CD4-positive, alpha-beta memory T cell (primary cell): Measurements from ENCODE around the gene TMPRSS7. TPM values are rescaled to one million over a fixed set of nuclear protein-coding genes. Genes with fewer than 3 reads are reported as not detected.

ENCODE experiments used
- CTCF ChIA-PET: fragments of 350-600 bp; sonication (Branson Sonifier 250); formaldehyde crosslinking; loops from one replicate; lab custom pipeline; 2021; ENCODE audit warnings: inconsistent platforms; ENCODE audit not compliant: partially characterized antibody; lab: Charles Lee
- POLR2A ChIA-PET: fragments of 350-600 bp; sonication (Branson Sonifier 250); formaldehyde crosslinking; loops from one replicate; lab custom pipeline; 2021; ENCODE audit not compliant: partially characterized antibody; lab: Charles Lee
- DNase-seq, 5 donors: peaks; one replicate each; pipeline versions ENCODE4 v3.0.0 to v3.0.0-alpha.2; 2020 to 2022; ENCODE audit warnings: mixed read lengths in 1 of 5
- H3K27ac ChIP-seq: one replicate; pipeline ENCODE4 v1.7.0; 2013; ENCODE audit warnings: low read depth, low read length
- H3K27me3 ChIP-seq: 2 replicates; pipeline ENCODE4 v1.7.0; 2013; ENCODE audit warnings: mild to moderate bottlenecking, low read length, moderate library complexity; ENCODE audit not compliant: insufficient read depth
- H3K36me3 ChIP-seq: 2 replicates; pipeline ENCODE4 v1.7.0; 2013; ENCODE audit warnings: mild to moderate bottlenecking, low read length, moderate library complexity; ENCODE audit not compliant: insufficient read depth
- H3K4me1 ChIP-seq: 2 replicates; pipeline ENCODE4 v1.7.0; 2013; ENCODE audit warnings: mild to moderate bottlenecking, low read length, moderate library complexity; ENCODE audit not compliant: insufficient read depth
- H3K4me3 ChIP-seq, 2 donors: one replicate each; pipeline ENCODE4 v1.7.0; 2013; ENCODE audit warnings: low read length in 2 of 2, mild to moderate bottlenecking in 1 of 2
- H3K9me3 ChIP-seq, 2 donors: one replicate each; pipeline ENCODE4 v1.7.0; 2013; ENCODE audit warnings: low read length in 2 of 2, control low read depth in 1 of 2; ENCODE audit not compliant: control insufficient read depth in 1 of 2
- H3K27ac Mint-ChIP-seq, 7 donors: one replicate each; pipeline ENCODE4 v1.8.0; 2020 to 2021; ENCODE audit warnings: mixed read lengths in 7 of 7, mild to moderate bottlenecking in 6 of 7, inconsistent platforms in 3 of 7, moderate library complexity in 3 of 7
- H3K27me3 Mint-ChIP-seq, 2 donors: one replicate each; pipeline ENCODE4 v1.8.0; 2020 to 2021; ENCODE audit warnings: mixed read lengths in 2 of 2
- H3K36me3 Mint-ChIP-seq, 2 donors: one replicate each; pipeline ENCODE4 v1.8.0; 2020 to 2021; ENCODE audit warnings: mixed read lengths in 2 of 2, inconsistent platforms in 1 of 2, mild to moderate bottlenecking in 1 of 2
- H3K4me1 Mint-ChIP-seq, 4 donors: one replicate each; pipeline ENCODE4 v1.8.0; 2020 to 2021; ENCODE audit warnings: mixed read lengths in 4 of 4, mild to moderate bottlenecking in 1 of 4
- H3K4me3 Mint-ChIP-seq, 8 donors: one replicate each; pipeline ENCODE4 v1.8.0; 2020 to 2021; ENCODE audit warnings: mixed read lengths in 8 of 8, mild to moderate bottlenecking in 7 of 8, moderate library complexity in 6 of 8, inconsistent platforms in 3 of 8
- H3K9me3 Mint-ChIP-seq, 8 donors: one replicate each; pipeline ENCODE4 v1.8.0; 2020 to 2021; ENCODE audit warnings: mixed read lengths in 8 of 8, mild to moderate bottlenecking in 5 of 8, inconsistent platforms in 3 of 8, moderate library complexity in 1 of 8
- intact Hi-C: fragments of 100-400 bp; cut with micrococcal nuclease; formaldehyde crosslinking; loops from one replicate; pipeline ENCODE4 v1.15.1; 2023
- polyA plus RNA-seq, 2 donors: library from polyadenylated mRNA; unstranded; fragments of 300-500 nt; fragmentation: Illumina TruSeq; gene quantifications; one replicate each; pipeline ENCODE4 v1.2.3, GENCODE V29; 2021
- total RNA-seq, 2 experiments: library from RNA; stranded (reverse); gene quantifications; one replicate each; pipeline ENCODE4 v1.2.3, GENCODE V29; 2021

The TMPRSS7 gene
- total and polyA plus RNA-seq, 4 experiments from 2014 or later, result 0.15 to 0.26 (median 0.26) TPM; not detected in 1

DNA sequence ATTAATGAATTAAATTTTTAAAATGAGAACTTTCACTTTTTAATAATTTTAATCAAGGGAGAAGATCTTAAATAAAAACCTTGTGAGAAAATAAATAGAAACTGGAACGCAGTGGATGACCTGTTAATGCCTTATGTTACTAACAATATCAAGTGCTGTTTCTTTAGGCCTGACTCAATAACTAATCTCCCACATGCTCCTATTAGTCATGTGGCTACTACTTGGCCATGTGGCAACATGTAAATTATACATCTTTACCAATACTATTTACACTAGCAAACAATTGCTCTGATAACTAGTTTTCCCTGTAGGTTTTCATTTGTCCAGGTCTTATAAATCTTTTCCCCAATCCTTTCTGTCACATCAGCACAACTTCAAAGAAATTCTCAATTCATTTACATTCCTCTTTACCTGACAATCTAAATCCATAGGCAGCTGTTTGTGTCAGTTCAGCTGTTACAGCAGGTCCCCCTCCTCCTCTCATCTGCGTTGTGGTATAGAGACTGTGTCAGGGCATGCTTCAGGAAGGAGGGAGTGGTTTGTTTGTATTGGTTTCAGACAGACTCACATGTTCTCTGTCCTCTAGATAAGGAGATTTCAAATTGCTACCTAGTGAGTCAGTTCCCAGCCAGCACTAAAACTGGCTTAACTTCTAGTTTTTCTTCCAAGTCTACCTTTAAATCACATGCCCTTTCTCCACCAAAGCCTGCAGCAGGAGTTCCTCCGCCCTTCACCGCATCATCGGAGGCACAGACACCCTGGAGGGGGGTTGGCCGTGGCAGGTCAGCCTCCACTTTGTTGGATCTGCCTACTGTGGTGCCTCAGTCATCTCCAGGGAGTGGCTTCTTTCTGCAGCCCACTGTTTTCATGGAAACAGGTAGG, 40.3 kb downstream of the TMPRSS7 start:
- H3K27ac Mint-ChIP-seq, result peak overlapping the region; percentile 65 to 93 (median 83)
- H3K4me3 ChIP-seq, result no peak overlapping the region
- no peaks in the 10 kb centered on the region for H3K27me3 ChIP-seq
- H3K4me3 Mint-ChIP-seq, result peak overlapping the region; percentile 37 to 82 (median 72)
- no peaks in the 10 kb centered on the region for H3K9me3 ChIP-seq
- H3K4me1 ChIP-seq, result peaks cover 35% of the 10 kb centered on the region
- peaks cover 28 to 60% (median 40%) of the 10 kb centered on the region in 4 donors for H3K4me1 Mint-ChIP-seq
- ChIA-PET CTCF (no interaction called here), POLR2A (interaction anchor here (0.9 to 1.0 kb wide), 2 partner anchors 13 to 528 kb away, joined by 3 read pairs; no protein-coding TSS in a partner anchor)
- H3K27ac ChIP-seq, result peak overlapping the region; percentile 21
- no peaks in the 10 kb centered on the region for H3K36me3 ChIP-seq
- intact Hi-C loops, result loop anchor here (1.0 to 10.0 kb wide), 5 partner anchors 11 to 920 kb away; partner anchors contain the start of genes ABHD10, C3orf52 and GTPBP8
- peak; percentile 38 to 68 (median 61) for DNase-seq
- H3K27me3 Mint-ChIP-seq, result no peaks in the 10 kb centered on the region
- peaks cover 0 to 8% of the 10 kb centered on the region in 2 donors for H3K36me3 Mint-ChIP-seq
- peaks cover 2 to 7% (median 4%) of the 10 kb centered on the region in 8 donors for H3K9me3 Mint-ChIP-seq

DNA sequence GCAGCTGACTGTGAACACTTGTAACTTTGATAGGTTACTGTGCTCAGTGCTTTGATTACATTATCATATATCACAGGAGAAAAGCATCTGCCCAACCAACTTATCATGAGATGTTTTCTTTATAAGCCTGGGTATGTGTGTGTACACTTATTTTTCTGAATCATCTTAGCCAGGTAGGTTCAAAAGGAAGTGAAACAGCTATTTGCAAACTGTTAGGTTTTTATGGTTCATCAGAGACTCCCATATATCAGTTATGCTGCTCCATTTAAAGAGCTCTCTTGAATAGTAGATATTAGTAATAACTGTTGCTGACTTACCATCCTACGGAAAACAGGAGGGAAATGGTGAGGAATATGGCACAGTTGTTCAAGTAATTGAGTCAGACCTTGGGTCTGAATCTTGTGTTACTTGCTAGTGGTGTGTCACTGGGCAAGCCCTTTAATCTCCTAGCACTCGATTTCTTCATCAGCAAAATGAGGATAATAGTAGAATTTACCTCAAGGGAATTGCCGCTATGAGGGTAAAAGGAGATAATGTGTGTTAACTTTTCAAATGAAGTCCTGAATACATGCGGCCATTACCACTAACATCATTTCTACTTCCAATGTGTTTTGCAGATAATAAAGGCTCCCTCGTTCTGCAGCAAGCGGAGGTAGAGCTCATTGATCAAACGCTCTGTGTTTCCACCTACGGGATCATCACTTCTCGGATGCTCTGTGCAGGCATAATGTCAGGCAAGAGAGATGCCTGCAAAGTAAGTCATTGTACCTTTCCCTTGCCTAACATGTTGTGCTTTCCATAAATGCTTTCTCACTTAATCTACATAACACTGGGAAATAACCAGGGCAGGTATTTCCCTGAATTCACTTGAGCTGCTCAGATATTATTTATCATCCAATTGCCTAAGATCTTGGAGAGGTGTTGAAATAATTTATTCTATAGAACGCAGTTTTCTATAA, 43.9 kb downstream of the TMPRSS7 start:
- H3K4me3 Mint-ChIP-seq, result no peak overlapping the region
- Histone ChIP-seq H3K27me3 (no peaks in the 10 kb centered on the region), H3K36me3 (no peaks in the 10 kb centered on the region), H3K4me3 (no peak overlapping the region), H3K9me3 (no peaks in the 10 kb centered on the region), H3K27ac (no peak overlapping the region), H3K4me1 (peaks cover 27% of the 10 kb centered on the region)
- no peaks in the 10 kb centered on the region for H3K27me3 Mint-ChIP-seq
- no peak overlapping the region for H3K27ac Mint-ChIP-seq
- H3K9me3 Mint-ChIP-seq, result no peaks in the 10 kb centered on the region
- CTCF ChIA-PET, result interaction anchor here (0.6 to 2.6 kb wide), 2 partner anchors 35 to 110 kb away, joined by 4 to 12 read pairs; no protein-coding TSS in a partner anchor
- peaks cover 11 to 38% (median 18%) of the 10 kb centered on the region in 4 donors for H3K4me1 Mint-ChIP-seq
- POLR2A ChIA-PET, result interaction anchor here (0.7 kb wide), 1 partner anchor 99 kb away, joined by 4 read pairs; no protein-coding TSS in a partner anchor
- DNase-seq, result no peak
- no peaks in the 10 kb centered on the region for H3K36me3 Mint-ChIP-seq
- intact Hi-C loops, result loop anchor here (10.0 kb wide), 2 partner anchors 104 to 916 kb away; partner anchors contain the start of genes ABHD10 and GTPBP8

DNA sequence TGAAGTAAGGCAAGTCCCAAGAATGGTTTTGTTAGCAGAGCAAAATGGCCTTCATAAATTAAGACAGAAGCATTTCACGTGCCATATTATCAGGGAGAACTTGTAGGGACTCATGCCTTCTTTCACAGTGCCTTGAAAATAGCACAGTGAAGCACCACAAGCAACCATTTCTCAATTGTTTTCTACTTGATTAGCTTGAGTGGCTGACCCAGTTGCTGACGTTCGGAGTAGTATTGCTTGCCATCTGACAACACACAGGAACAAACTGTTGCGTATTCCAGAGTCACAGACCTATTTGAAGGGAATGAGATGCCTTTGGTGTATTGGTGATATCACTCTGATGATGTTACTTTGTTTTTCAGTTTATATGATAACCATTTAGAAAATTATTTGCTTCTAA, 48.7 kb downstream of the TMPRSS7 start:
- no peak for DNase-seq
- intact Hi-C loops, result no loop called here
- no peaks in the 10 kb centered on the region for H3K27me3 ChIP-seq
- H3K9me3 ChIP-seq, result no peaks in the 10 kb centered on the region
- POLR2A ChIA-PET, result no interaction called here
- Mint-ChIP-seq H3K27me3 (no peaks in the 10 kb centered on the region), H3K36me3 (no peaks in the 10 kb centered on the region), H3K27ac (no peak overlapping the region), H3K4me3 (no peak overlapping the region), H3K4me1 (peaks cover 10 to 26% (median 18%) of the 10 kb centered on the region in 4 donors), H3K9me3 (no peaks in the 10 kb centered on the region)
- H3K36me3 ChIP-seq, result no peaks in the 10 kb centered on the region
- peaks cover 17% of the 10 kb centered on the region for H3K4me1 ChIP-seq
- CTCF ChIA-PET, result no interaction called here
- H3K4me3 ChIP-seq, result no peak overlapping the region
- no peak overlapping the region for H3K27ac ChIP-seq

DNA sequence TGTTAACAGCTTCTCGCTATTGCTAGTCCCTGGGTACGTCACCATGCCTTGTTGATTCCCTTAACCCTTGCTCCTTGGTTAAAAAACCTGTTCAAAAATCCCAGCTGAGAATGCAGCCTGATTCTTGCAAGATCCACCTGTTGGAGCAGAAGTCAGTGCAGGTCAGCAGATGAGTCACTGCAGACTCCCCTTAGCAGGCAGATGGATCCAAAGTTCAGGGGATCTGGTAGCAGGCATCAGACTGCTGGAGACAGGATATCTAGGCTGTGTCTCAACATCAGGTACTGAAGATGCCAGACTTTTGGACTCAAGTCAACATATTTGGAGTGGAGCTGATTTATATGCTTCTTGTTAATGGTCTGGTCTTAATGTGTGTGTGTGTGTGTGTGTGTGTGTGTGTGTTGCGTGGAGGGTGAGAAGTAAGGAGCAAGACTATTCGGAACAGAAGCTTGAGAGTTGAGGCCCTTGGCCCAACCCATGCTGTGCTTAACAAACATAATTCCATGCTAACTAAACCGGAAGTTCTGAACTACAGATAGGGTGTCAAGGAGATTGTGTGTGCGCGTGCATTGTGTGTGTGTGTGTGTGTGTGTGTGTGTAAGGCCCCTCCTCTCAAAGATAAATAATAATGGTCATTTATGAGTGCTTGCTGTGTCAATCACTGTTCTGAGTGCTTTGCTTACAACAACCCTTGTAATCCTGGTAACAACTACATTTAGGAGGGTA, 50.6 kb downstream of the TMPRSS7 start:
- CTCF ChIA-PET, result interaction anchor here (0.6 to 0.9 kb wide), 2 partner anchors 13 to 26 kb away, joined by 3 read pairs; no protein-coding TSS in a partner anchor

DNA sequence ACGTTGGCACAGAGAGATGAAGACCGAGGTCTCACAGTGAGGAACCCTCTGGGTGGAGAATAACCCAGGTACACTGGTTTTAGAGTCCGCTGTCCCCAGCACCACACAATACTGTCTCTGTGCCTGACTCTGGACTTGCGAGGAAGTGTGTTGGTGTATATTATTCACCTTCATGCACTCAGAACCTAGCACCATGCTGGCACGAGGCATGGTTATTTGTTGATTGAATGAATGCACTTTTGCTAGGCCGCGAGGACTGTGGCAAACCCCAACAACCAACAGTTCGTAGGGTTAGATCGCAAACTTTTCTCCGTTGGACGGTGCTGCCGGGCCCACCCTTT, 51.2 kb downstream of the TMPRSS7 start:
- intact Hi-C loops, result loop anchor here (1.0 kb wide), 2 partner anchors 10 to 42 kb away; no protein-coding TSS in a partner anchor
- CTCF ChIA-PET, result interaction anchor here (0.7 to 0.9 kb wide), 2 partner anchors 42 to 111 kb away, joined by 3 read pairs; no protein-coding TSS in a partner anchor
- no peak for DNase-seq
- Mint-ChIP-seq H3K4me3 (peak overlapping the region; percentile 83 to 87 (median 86)), H3K36me3 (no peaks in the 10 kb centered on the region), H3K27me3 (peaks cover 0 to 5% of the 10 kb centered on the region in 2 donors), H3K9me3 (no peaks in the 10 kb centered on the region), H3K27ac (peak overlapping the region in 6 of 7 donors; percentile 13 to 78 (median 37)), H3K4me1 (peaks cover 14 to 38% (median 21%) of the 10 kb centered on the region in 4 donors)
- Histone ChIP-seq H3K27ac (no peak overlapping the region), H3K4me3 (peak overlapping the region; percentile 17 to 55), H3K9me3 (no peaks in the 10 kb centered on the region), H3K4me1 (peaks cover 21% of the 10 kb centered on the region), H3K27me3 (no peaks in the 10 kb centered on the region), H3K36me3 (no peaks in the 10 kb centered on the region)
- POLR2A ChIA-PET, result interaction anchor here (1.5 kb wide), 1 partner anchor 14 kb away, joined by 5 read pairs; no protein-coding TSS in a partner anchor

More for the DNA sequence above, 50.6 kb downstream of the TMPRSS7 start:
- Histone ChIP-seq H3K9me3 (no peaks in the 10 kb centered on the region), H3K27me3 (no peaks in the 10 kb centered on the region), H3K36me3 (no peaks in the 10 kb centered on the region), H3K4me1 (peaks cover 17% of the 10 kb centered on the region), H3K27ac (no peak overlapping the region), H3K4me3 (no peak overlapping the region)
- Mint-ChIP-seq H3K4me3 (peak overlapping the region; percentile 55 to 87 (median 84)), H3K9me3 (no peaks in the 10 kb centered on the region), H3K4me1 (peaks cover 10 to 33% (median 18%) of the 10 kb centered on the region in 4 donors), H3K36me3 (no peaks in the 10 kb centered on the region), H3K27me3 (peaks cover 0 to 5% of the 10 kb centered on the region in 2 donors), H3K27ac (peak overlapping the region in 5 of 7 donors; percentile 12 to 74 (median 55))
- POLR2A ChIA-PET, result interaction anchor here (1.5 kb wide), 1 partner anchor 13 kb away, joined by 5 read pairs; no protein-coding TSS in a partner anchor
- intact Hi-C loops, result no loop called here
- no peak for DNase-seq
